Stimulated activated CD4-positive, alpha-beta T cell treated with anti-CD3 and anti-CD28 coated beads, Interleukin-1b, Interleukin-23, amount 100 ng/mL, for 1 hour (primary cell): ENCODE results near the gene CDC14A.
"Not testable (repeated sequence)": the region's sequence is repeated elsewhere in the genome, so short reads cannot be mapped to it uniquely, and the experiment has no call there.

Experiments
- DNase-seq, 2 donors: peaks; one replicate each; pipeline ENCODE4 v3.0.0-alpha.2; 2020; ENCODE audit warnings: low read depth in 2 of 2

Gene CDC14A

GRCh38 chr1:100362821-100363466, 10.6 kb downstream of the CDC14A start:
- DNase-seq = no peak

GRCh38 chr1:100363831-100364230, 11.5 kb downstream of the CDC14A start:
- no peak for DNase-seq

- DNase-seq = no peak
Observed at GRCh38 chr1:100364697-100365096, 12.4 kb downstream of the CDC14A start.

- no peak for DNase-seq
Observed at GRCh38 chr1:100366209-100366525, 13.9 kb downstream of the CDC14A start.

GRCh38 chr1:100369339-100369738, 17.0 kb downstream of the CDC14A start:
- DNase-seq = not testable (repeated sequence)

- DNase-seq = not testable (repeated sequence)
Observed at GRCh38 chr1:100373953-100374352, 21.6 kb downstream of the CDC14A start.

- not testable (repeated sequence) for DNase-seq
Observed at GRCh38 chr1:100376890-100377289, 24.6 kb downstream of the CDC14A start.

- no peak for DNase-seq
Observed at GRCh38 chr1:100377590-100378361, 25.5 kb downstream of the CDC14A start.

- no peak for DNase-seq
Observed at GRCh38 chr1:100378956-100379355, 26.6 kb downstream of the CDC14A start.

GRCh38 chr1:100380635-100381034, 28.3 kb downstream of the CDC14A start:
- DNase-seq = no peak

- DNase-seq = no peak
Observed at GRCh38 chr1:100382657-100383056, 30.4 kb downstream of the CDC14A start.

- DNase-seq = no peak
Observed at GRCh38 chr1:100383743-100384405, 31.6 kb downstream of the CDC14A start.

- no peak for DNase-seq
Observed at GRCh38 chr1:100387209-100387608, 34.9 kb downstream of the CDC14A start.

GRCh38 chr1:100387657-100388350, 35.5 kb downstream of the CDC14A start:
- DNase-seq = no peak

- DNase-seq = no peak
Observed at GRCh38 chr1:100390531-100390930, 38.2 kb downstream of the CDC14A start.

- DNase-seq = no peak
Observed at GRCh38 chr1:100391675-100392074, 39.4 kb downstream of the CDC14A start.

GRCh38 chr1:100392756-100393155, 40.5 kb downstream of the CDC14A start:
- no peak for DNase-seq

GRCh38 chr1:100394285-100394684, 42.0 kb downstream of the CDC14A start:
- no peak for DNase-seq

- no peak for DNase-seq
Observed at GRCh38 chr1:100395913-100396312, 43.6 kb downstream of the CDC14A start.

GRCh38 chr1:100396651-100397050, 44.3 kb downstream of the CDC14A start:
- no peak for DNase-seq

GRCh38 chr1:100397681-100398080, 45.4 kb downstream of the CDC14A start:
- no peak for DNase-seq

GRCh38 chr1:100398648-100399047, 46.3 kb downstream of the CDC14A start:
- no peak for DNase-seq
